Stimulated activated CD8-positive, alpha-beta memory T cell treated with anti-CD3 and anti-CD28 coated beads, Interleukin-7, amount 100 ng/mL, for 1 hour (primary cell): Measurements from ENCODE around the gene CHST1.

Source experiments
- DNase-seq, 2 donors: peaks; one replicate each; pipeline ENCODE4 v3.0.0-alpha.2; 2020; ENCODE audit warnings: low read depth in 2 of 2

The CHST1 gene

DNA sequence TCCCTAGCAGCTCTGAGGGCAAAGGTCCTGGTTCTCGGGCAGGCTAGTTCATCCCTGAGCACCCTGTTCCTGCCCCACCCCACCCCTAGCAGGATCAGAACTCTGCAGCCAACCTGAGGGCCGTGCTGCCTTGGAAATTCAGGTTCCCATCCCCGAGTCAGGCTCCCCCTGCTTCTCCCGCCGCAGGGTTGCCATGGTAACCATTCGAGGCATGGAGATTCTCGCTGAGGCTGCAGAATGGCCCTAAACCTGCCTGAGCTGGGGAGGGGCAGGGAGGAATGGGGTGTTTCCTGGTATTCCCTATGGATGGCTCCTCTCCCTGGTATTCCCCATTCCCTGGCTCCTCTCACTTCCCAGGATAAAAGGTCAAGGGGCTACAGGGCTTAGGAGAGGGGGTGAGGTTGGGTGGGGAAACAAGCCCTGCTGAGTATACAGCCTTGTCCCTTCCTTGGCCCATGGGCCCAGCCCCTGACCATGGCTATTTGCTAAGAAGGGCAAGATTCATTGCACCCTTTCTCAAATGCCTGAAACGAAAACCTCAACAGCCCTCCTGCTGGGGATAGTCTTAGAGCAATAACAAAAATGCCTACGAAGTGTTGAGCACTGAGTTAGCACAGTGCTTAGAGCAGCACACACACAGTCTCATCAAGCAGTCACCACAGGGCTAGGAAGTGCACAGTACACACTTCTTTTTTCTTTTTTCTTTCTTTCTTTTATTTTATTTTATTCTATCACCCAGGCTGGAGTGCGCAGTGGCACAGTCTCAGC, 58.7 kb downstream of the CHST1 start:
- DNase-seq = no peak

DNA sequence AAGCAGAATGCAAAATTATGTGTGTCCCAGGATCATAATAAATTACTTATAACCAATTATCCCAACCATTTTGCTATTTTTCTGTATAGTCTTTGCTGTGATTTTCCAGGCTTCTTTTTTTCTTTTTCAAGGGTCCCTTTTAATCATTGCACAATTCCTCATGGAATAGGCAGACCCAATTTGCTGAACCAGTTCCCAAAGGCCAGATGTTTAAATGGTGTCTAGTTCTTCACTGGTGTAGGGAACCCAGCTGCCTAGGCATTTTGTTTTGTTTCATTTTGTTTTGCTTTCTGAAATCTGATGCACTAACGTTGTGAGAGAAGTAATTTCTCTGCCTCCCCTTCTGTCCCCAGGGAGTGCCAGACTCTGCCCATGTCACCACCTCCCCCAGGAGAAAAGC, 60.4 kb downstream of the CHST1 start:
- no peak for DNase-seq

DNA sequence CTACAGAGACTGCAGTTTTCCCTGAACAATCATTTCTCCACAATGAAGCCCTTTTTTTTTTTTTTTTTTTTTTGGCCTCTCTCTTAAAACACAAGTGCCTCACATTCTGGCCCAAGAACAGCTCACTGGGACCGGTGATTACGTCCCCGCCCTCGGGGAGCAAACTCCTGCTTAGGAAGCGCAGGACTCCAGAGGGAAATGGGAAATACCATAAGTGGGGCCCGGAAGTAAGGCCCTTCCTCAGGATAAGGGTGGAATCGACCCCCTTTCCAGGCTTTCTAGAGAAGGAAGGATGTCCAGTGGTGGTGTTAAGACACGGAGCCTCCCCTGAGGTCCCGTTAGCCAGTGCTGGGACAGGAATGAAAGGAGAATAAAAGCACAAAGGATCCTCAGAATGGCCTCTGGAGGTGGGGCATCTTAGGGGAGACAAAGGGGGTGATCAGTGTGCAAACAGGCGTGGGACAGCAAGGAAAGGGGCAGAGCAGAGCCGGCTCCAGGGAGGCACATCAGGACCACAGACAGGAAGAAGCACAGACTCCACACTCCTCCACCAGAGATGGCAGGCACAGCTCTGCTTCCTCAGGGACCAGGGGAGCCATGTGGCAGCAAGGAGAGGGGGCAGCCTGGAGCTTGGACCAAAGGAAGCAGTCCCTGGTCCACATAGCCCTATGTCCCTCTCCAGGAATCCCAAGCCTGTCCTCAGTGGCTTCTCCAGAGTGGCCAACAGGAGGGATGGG, 61.3 kb downstream of the CHST1 start:
- no peak for DNase-seq

DNA sequence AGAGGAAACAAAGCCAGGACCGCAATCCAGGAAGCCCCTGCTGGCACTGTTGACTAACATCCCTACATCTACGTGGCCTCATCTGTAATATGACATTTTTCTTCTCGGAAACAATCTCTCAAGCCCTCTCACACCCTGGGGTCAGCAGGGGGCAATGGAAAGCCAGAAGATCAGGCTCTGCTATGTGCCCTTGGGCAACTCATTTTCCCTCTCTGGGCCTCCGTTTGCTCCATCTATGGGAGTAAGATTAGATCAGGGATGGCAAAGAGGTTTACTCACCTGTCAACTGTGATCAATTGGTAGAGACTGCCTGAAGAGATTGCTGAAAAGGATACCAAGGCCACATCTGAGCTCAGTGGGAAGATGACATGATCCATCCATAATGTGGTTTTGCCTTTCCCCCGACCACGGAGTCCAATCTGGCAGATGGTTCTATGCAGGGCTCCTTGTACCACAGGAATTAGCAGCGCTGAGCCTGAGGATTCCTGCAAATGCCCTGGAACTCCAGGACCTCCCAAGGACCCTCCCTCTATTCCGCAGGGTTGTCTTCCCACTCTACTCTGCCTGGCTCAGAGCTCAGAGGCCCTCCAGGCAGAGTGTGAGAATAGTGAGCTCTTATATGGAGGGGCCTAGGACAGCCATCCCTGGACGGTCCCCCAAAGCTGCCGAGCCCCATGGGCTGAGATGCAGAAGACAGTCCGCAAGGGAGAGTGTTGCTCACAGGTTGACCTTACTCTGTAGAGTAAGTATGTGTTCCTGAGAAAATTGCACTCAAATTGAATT, 66.1 kb downstream of the CHST1 start:
- no peak for DNase-seq
